Dermis microvascular lymphatic vessel endothelial cell (primary cell): ENCODE data around the gene TTC39C. TPM values are rescaled to one million over a fixed set of nuclear protein-coding genes. Genes with fewer than 3 reads are reported as not detected.

Experiments used
- DNase-seq, 2 donors: peaks; one replicate each; pipeline versions ENCODE4 v3.0.0 to v3.0.0-alpha.2; 2010; ENCODE audit warnings: low read depth in 2 of 2
- total RNA-seq: library from RNA; depleted of rRNA; stranded (reverse); fragments of >200 nt; gene quantifications from 2 replicates; pipeline ENCODE4 v1.2.1, GENCODE V29; 2014

Gene TTC39C
- total RNA-seq = 1.1 and 1.2 TPM in 2 replicates

DNA sequence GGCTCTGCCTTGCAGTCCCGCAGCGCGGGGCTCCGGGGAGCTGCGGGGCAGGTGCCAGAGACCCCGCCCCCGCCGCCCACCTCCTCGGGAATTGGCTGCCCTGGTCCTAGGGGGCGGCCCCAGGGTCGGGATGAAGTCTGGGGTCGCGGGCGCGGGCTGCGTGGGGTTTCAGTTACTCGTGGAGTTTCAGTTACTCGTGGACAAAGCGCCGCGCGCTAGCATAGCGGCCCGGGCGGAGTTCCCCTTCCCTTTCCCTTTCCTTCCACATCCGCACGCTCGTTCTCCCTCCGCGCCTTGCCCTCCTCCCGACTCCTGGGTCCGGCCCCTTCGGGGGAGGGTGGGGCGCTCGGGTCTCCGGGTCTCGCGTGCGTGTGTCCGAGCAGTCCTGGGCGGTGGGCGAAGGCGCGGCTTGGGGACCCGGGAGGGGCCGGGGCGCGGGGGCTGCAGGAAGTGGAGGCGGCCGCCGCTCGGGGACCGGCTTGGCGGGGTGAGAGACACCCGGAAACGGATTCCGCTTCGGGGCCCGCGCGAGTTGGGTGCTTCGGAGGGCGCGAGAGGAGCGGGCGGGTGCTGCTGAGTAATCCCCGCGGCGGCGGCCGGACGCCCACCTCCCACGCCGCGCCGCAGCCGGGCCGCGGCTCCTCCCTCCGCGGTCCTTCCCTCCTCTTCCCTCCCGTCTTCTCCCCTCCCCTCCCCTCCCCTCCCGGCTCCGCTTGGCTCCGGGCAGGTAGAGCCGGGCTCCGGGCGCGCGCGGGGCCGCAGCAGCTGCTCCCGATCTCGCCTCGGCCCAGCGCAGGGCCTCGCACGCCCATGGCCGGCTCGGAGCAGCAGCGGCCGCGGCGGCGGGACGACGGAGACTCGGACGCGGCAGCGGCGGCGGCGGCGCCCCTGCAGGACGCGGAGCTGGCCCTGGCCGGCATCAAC lies at the start of gene TTC39C:
TTC39C (plus strand) TSS at position 693 of the 924 bp plus-strand sequence; CDS start at position 811, 118 bp downstream.
- peak in 1 of 2 donors; percentile 39 for DNase-seq

DNA sequence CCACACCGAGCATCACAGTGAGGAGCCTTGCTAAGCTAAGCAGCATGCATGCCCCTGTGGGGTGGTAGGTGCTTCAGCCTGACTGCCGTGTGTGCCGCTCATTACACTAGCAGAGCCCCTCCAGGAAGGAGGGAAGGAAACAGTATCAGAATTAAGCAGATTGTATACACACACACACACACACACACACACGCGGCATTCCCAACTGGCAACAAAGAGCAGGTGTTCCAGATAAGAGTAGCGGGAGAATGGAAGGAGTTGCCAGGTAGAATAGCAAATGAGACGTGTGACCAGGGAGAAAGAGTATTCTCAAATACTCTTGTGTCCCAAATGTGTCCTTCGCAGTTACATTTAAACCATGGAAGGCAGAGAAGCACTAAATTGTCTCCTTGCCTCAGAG lies 47.6 kb upstream of the TTC39C start:
- no peak for DNase-seq

DNA sequence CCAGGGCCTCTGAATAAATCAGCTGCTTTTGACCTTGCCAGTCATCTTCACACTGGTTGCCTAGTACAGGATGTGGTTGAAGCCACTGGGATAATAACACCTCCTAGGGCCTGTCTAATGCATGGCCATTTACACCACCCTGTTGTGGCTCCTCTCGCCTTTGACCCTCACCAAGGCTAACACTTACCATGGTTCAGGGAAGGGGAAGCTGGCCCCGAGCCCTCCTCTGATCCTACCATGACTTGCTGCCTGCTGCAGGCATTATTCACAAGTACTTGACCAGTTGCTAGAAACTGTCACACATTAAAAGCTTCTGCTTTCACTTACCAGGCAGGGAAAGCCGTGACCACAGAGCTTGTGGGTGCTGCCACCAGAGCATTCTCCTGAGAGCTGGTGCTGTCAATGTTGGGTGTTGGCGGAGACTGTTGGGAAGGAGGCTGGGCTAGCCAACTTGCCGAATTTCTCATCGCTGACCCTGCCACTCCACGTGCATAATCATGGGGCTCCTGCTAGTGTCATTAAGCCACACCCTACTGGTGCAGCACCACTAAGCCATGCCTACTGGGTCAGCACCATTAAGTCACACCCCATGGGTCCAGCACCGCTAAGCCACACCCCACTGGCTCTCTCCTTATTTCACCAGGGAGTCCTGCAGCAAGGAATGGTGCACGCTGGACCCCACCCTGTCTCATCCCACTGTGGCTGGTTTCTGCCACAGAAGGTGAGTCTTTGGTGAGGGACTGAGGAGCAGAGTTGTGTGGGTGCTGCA lies 47.0 kb upstream of the TTC39C start:
- DNase-seq = no peak

DNA sequence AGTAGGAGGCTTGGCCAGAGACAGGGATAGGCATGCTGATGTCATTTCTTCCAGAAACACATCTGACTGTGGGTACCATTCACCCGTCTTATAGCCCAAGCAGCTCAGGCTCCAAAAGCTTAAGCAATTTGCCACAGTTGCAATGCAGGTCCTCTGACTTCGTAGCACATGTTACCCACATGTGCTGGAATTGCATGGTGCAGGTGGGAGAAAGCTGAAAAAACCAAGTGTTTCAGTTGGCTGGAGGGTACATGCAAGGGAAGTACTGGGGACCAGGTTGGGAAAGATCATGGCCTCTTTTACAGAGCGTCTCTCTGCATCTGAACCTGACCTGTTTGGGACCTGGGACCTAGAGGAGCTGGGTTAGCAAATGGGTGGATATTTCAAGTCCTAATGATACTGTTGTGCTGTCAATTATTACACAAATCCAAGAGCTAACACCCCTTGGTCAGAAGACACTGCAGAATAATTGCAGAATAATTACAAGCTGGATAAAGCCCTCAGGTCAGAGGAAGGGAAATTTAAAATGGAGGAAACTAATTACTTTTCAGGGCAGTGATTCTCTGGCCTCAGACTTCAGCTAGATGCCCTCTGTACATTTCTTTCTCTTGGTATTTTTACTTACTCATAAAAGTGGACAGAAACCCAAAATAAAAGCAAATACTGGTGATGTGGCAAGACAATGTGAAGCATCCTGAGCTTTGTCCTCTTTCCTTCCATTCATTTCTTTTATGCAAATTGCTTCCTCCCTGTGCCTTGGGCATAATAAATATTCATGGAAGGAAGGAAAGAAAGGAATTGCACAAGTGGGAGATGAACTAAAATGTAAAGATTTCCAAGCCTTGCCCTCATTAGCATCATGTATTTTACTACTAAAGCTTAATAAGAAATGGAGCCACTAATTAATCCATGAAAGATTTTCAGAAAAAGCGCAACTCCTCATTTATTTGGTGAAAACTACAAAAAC lies 45.6 kb upstream of the TTC39C start:
- no peak for DNase-seq

DNA sequence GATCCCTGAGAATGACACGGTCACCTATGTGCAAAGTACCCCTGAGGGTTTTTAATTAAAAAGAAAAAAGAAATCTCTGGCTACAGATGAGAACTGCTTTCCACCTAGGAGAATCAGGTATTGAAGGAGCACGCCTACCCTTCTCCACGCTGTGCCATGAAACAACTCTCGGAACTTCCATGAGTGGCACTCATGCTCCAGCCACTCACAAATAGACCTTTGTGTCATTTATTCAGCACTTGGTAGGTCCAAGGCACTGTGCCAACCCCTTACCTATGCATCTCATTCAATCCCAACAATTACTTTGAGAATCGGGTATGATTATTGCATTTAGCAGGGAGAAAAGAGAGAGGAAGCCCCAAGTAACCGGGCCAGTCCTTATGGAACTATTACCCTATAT lies 44.9 kb upstream of the TTC39C start:
- DNase-seq = no peak

DNA sequence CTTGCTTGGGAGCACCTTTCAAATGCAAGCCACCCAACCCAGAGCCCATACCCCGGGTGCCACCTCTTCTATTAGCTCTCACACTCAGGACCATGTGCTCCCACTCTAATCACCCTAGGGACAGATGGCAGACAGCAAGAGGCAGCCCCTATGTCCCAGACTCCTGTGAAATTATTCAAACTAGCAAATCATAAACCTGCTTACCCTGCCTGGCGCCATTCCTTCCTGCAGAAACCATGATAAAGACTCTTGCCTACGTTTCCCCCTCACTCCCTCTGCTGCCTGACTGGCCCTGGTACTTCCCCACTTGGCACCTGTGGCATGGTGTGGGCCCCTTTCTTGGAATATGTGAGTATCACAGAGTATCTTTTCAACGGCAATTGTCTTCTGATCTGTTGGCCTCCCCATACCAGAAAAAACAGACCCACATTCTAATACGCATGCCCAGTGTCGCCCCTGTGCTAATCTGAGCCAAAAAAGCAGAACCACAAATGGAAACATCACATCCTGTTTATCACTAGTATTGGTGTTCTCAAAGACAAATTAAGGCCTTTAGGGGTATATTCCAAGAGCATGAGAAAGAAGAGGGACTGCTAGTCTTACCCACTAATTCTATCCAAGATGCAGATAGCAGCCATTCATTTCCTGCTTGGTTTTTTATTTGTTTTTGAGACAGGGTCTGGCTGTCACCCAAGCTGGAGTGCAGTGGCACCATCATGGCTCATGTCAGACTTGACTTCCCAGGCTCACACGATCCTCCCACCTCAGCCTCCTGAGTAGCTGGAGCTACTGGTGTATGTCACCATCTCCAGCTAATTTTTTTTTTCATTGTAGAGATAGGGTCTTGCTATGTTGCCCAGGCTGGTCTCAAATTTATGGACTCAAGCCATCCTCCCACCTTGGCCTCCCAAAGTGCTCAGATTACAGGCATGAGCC lies 44.1 kb upstream of the TTC39C start:
- no peak for DNase-seq

DNA sequence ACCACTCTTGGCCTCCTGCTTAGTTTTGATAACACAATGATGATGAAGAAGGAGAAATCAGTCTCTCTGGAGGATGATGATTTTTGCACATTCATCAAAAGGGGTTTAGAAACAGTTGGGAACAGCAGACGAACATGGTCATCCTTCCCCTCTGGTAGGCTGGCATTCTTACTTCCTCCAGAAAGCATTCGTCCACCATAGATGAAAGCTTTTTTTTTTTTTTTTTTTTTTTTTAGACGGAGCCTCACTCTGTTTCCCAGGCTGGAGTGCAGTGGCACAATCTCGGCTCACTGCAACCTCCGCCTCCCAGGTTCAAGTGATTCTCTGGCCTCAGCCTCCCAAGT lies 43.5 kb upstream of the TTC39C start:
- DNase-seq = no peak

DNA sequence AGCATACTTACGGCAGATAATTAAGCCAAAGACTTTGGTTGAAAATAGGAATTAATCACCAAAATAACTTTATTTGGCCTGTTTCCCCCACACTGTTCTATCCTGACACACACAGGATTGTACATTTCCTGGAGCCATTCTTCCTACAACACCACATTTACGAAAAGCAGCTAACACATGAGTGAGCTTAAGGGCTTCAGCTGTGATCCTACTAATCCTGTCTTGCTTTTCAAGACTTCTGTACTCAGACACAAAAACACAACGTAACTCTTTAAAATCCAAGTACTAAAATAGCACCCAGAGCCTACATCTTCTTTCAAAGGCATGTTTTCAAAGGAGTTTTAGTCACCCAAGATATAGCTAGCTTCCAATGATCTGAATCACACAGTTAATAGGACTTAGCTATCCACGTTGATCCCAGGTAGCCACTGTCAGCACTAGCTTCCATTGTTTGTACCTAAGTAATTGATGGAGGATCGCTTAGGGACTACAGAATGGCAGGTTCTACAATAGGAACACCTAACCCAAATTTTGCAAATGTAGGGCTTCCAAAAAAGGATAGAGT lies 42.8 kb upstream of the TTC39C start:
- no peak for DNase-seq

DNA sequence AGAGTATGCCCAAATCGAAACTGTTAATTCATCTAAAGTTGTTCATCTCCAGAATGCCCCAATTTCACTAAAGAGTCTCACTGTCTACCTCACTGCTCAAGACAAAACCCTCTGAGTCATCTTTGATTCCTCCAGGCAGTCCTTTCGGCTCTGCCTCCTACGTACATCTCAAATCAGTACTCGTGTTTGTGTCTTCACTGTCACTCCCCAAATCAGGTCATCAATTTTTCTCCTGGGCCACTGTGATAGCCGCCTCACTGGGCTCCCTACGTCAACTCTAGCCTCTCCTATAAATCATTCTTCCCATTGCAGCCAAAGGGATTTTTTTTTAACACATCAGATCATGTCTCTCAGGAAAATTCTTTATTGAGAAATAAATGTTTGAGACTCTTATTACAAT lies 42.1 kb upstream of the TTC39C start:
- no peak for DNase-seq

DNA sequence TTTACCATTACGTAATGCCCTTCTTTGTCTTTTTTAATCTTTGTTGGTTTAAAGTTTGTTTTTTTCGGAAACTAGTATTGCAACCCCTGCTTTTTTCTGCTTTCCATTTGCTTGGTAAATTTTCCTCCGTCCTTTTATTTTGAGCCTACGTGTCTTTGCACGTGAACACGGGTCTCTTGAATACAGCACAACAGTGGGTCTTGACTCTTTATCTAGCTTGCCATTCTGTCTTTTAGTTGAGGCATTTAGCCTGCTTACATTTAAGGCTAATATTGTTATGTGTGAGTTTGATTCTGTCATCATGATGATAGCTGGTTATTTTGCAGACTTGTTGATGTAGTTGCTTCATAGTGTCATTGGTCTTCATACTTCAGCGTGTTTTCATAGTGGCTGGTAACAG lies 37.5 kb upstream of the TTC39C start:
- DNase-seq = no peak

DNA sequence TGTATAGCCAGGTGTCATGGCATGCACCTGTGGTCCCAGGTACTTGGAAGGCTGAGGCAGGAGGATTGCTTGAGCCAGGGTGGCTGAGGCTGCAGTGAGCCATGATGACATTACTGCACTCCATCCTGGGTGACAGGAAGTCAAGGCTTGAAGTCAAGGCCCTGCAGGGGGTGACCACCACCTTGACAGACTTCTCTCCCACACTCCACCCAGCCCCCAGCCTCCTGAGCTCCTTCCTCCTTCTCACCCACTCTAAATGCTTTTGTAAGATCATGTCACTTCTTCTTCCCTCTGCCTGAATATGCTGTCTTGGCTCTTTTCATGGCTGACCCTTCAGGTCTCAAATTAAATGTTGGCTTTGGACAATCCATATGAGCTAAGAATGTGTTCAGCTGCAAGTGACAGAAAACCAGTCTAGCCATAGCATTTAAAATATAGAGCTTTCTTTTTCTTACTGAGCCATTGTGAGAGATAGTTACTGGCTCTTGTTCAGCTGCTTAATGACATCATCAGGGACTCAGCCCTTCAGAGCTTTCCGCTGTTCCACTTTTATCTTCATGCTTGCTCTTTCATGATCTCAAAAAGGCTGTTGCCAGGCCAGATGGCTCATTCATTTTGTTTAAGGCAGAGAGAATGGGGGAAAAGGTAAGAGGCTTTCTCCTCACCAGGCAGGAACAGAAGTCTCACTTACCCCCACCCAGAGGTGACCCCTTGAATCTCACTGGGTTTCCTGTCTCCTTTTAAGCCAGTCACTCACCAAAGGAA lies 36.7 kb upstream of the TTC39C start:
- no peak for DNase-seq

DNA sequence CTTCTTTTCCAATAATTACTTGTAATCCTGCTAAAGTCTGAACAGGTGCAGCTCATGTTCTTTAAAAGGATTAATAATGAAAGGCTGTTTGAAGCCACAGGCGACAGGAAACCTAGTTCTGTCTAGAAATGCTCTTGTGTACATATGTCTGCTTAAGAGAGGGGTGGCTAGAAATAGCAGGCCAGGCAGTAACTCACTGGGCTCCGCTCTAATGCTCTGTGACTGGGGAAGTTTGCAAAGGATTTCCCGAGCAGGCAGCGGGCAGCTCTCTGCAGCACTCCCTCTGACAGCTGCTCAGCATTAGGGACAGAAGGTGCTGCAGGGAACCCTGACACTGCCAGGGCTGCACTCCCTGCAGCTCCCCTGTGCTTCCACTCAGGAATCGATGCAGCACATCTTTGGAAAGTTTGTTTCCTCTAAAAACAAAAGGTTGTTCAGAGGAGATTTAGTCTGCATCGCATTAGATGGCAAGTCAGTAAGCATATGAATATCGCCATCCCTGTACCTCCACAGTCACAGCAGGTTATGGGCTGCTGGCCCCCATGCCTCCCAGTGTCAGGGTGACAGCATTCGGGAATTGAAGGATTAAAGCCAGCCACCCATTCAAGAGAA lies 33.1 kb upstream of the TTC39C start:
- DNase-seq = no peak

DNA sequence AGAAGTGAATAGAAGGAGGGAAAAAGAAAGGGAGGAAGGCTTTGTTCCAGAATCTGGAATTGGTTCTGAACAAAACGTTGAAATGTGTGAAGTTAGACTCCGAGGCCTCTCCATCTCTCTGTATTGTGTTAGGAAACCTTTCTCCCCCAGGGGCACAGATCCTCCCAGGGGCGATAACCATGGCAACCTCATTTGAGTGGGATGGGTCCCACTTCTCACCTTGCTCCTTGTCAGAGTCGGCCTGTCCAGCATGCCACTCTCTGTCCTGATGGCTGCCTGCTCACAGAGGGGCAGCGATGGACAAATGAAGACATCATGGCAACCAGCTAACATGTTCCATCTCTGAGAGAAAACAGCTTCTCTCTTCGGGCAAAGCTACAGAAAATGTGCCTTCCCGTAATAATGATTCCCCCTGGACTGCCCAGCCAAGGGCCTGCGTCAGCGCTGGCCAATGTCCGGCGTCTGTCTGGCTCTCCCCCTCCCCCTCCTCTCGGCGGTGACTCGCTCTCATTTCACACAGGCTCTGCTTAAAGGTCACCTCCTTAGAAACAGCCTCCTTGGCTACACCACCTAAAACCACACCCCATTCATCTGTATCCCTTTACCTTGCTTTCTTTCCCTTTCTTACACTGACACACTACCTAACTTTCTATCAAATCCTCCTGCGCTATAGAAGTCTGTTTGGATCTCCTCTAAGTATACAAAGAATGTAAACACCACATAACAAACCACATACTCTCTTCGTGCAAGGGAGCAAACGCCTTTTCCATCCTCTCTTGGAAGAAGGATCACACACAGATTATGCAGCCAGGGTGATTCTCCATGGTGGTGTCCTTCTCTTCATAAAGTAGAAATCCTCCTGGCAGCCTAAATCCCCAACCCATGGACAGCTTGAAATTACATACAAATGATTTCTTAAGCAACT lies 32.1 kb upstream of the TTC39C start:
- peak in 1 of 2 donors; percentile 22 for DNase-seq

DNA sequence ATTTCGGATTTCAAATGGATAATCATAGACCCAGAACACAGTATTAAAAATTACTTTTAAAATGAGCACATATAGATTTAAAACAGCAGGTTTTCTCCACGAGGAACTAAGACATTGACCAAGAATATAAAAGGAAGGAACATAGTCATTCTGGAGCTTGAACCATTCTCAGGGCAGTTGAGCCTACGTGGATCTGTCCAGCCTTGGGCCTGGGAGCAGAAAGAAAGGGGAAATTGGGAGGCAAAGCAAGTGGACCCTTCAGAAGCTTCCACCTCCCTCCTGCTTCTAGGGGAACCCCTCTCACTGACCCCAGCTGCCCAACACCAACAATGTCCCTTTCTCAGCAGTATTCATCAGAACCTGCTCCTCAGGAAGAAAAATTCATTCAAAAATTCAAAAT lies 31.4 kb upstream of the TTC39C start:
- DNase-seq = no peak

DNA sequence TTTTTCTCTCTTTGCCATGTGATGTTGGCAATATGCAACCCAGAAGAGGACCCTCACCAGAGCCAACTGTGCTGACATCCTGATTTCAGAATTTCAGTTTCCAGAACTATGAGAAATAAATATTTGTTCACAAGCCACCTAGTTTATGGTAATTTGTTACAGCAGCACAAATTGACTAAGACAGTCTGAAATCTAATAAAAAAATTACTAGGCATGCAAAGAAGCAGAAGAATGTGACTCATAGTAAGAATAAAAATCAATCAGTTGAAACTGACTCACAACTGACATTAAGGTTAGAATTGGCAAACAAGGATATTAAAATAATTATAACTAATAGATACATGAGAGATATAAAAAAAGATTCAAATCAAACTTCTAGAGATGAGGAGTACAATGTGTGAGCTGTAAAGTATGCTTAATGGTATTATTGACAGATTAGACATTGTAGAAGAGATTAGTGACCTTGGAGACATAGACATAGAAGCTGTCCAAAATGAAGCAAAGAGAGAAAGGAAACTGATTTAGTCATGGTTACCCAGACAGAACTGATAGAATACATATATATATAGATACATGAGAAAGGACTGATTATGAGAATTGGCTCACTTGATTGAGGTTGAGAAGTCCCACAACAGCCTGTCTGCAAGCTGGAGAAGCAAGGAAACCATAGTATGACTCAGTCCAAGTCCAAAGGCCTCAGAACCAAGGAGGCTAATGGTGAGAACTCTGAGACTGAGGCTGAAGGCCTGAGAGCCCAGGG lies 27.8 kb upstream of the TTC39C start:
- no peak for DNase-seq

DNA sequence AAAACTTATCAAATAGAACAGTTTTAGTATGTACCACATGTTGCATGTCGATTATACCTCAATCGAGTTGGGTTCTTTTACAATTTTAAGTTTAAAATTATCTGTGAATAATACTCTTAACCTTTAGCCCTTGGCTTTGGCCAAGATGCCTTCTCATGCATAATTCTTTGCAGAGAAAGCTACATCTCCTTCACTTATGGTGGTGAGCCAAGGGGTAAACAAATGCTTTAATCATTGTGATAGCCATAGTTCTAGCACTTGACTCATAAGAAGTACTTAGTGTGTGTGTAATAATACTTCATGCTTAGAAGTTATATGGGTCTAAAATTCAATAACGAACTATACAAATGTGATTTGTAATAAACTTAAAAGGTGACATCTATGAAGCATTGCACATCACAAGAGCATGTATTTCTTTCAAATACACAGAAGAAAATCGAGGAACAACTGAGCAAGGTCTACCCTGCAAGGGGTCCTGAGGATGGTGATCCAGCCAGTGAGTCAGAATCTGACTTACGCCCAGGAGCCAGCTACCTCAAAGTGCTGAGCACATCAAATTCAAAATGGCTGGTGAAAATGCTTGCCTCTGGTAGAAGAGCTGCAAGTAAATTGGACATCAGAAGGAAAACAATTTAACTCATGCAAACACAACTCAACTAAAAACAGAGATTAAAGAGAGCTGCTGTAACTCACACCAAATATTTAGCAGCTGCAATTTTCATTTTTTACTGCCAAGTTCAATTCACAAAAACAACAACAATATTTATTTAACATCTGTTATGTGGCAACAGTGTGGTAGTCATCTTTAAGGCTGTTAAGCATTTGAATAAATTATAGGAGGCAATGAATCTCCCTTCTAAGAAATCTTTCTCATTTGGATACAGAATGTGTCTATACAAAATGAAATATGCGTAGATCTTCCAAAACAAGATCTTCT lies 23.8 kb upstream of the TTC39C start:
- DNase-seq = no peak
